CD8-positive, alpha-beta memory T cell (primary cell): Measurements from ENCODE around the gene TMEM158. TPM values are rescaled to one million over a fixed set of nuclear protein-coding genes. Genes with fewer than 3 reads are reported as not detected.

Experiments
- CTCF ChIA-PET: fragments of 350-600 bp; sonication (Branson Sonifier 250); formaldehyde crosslinking; loops from one replicate; lab custom pipeline; 2021; ENCODE audit warnings: antibody characterized with exemption; lab: Charles Lee
- POLR2A ChIA-PET: fragments of 350-600 bp; sonication (Branson Sonifier 250); formaldehyde crosslinking; loops from one replicate; lab custom pipeline; 2021; ENCODE audit warnings: antibody characterized with exemption; lab: Charles Lee
- DNase-seq, 5 donors: peaks; one replicate each; pipeline versions ENCODE4 v3.0.0 to v3.0.0-alpha.2; 2020 to 2022; ENCODE audit warnings: mixed read lengths in 1 of 5
- H3K27ac ChIP-seq: one replicate; pipeline ENCODE4 v1.7.0; 2013; ENCODE audit warnings: low read depth, mild to moderate bottlenecking, low read length, moderate library complexity
- H3K27me3 ChIP-seq: 2 replicates; pipeline ENCODE4 v1.7.0; 2013; ENCODE audit warnings: low read length, mild to moderate bottlenecking; ENCODE audit not compliant: insufficient read depth, poor library complexity, severe bottlenecking
- H3K36me3 ChIP-seq: 2 replicates; pipeline ENCODE4 v1.7.0; 2013; ENCODE audit warnings: mild to moderate bottlenecking, low read length, moderate library complexity; ENCODE audit not compliant: insufficient read depth
- H3K4me1 ChIP-seq: 2 replicates; pipeline ENCODE4 v1.7.0; 2013; ENCODE audit warnings: mild to moderate bottlenecking, low read length, moderate library complexity; ENCODE audit not compliant: insufficient read depth
- H3K4me3 ChIP-seq: 2 replicates; pipeline ENCODE4 v1.7.0; 2013; ENCODE audit warnings: mild to moderate bottlenecking, low read length
- H3K9me3 ChIP-seq: 2 replicates; pipeline ENCODE4 v1.7.0; 2013; ENCODE audit warnings: mild to moderate bottlenecking, low read length
- H3K27ac Mint-ChIP-seq, 8 donors: one replicate each; pipeline ENCODE4 v1.8.0; 2020 to 2021; ENCODE audit warnings: mixed read lengths in 8 of 8, mild to moderate bottlenecking in 6 of 8, inconsistent platforms in 3 of 8, moderate library complexity in 3 of 8
- H3K27me3 Mint-ChIP-seq, 2 donors: one replicate each; pipeline ENCODE4 v1.8.0; 2020 to 2021; ENCODE audit warnings: mixed read lengths in 2 of 2, mild to moderate bottlenecking in 1 of 2, moderate library complexity in 1 of 2
- H3K36me3 Mint-ChIP-seq, 3 donors: one replicate each; pipeline ENCODE4 v1.8.0; 2020 to 2021; ENCODE audit warnings: mixed read lengths in 3 of 3, inconsistent platforms in 1 of 3, mild to moderate bottlenecking in 1 of 3
- H3K4me1 Mint-ChIP-seq, 3 donors: one replicate each; pipeline ENCODE4 v1.8.0; 2020 to 2021; ENCODE audit warnings: mixed read lengths in 3 of 3, inconsistent platforms in 1 of 3, mild to moderate bottlenecking in 1 of 3
- H3K4me3 Mint-ChIP-seq, 7 donors: one replicate each; pipeline ENCODE4 v1.8.0; 2020 to 2021; ENCODE audit warnings: mixed read lengths in 7 of 7, mild to moderate bottlenecking in 6 of 7, moderate library complexity in 4 of 7, inconsistent platforms in 2 of 7
- H3K9me3 Mint-ChIP-seq, 5 donors: one replicate each; pipeline ENCODE4 v1.8.0; 2020 to 2022; ENCODE audit warnings: mixed read lengths in 5 of 5, mild to moderate bottlenecking in 3 of 5, moderate library complexity in 2 of 5, inconsistent platforms in 1 of 5
- polyA plus RNA-seq: library from polyadenylated mRNA; unstranded; fragments of 300-500 nt; fragmentation: Illumina TruSeq; gene quantifications from one replicate; pipeline ENCODE4 v1.2.3, GENCODE V29; 2021
- total RNA-seq, 2 experiments: library from RNA; stranded (reverse); gene quantifications; one replicate each; pipeline ENCODE4 v1.2.3, GENCODE V29; 2021

TMEM158 gene
- total and polyA plus RNA-seq, 3 experiments from 2014 or later, result 0.11 to 0.13 TPM; not detected in 1

DNA sequence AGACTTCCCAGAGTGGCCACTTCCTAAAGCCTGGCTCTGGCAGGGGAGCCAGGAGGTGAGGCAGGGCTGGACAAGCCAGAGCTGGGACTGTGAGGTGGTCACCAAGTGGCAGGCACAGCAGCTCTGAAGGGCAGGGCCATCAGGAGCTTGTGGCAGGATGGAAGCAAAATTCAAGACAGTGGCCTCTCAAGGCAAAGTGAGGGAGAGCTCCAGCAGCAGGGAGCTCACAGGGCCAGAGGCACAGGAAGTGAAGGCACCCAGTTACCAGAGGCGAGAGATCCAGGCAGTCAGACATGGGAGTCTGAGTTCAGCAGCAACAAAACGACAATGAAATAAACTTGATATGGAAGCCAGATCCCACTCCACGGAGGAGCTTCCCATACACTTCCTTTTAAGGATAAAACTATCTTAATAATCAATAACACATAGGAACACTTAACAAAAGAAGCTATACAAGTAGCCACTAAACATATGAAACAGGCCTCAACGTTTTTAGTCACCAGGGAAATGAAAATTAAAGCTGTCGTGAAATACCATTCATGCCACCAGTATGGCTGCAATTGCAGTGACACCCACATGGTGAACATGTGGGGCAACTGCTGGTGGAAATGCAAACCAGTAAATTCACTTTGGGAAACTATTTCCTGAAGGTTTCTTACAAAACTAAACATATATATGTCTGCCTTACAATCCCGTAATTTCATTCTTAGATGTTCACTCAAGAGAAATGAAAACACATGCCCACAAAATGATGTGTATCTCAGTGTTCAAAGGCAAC lies 35.4 kb upstream of the TMEM158 start:
- no peaks in the 10 kb centered on the region for H3K4me1 Mint-ChIP-seq

DNA sequence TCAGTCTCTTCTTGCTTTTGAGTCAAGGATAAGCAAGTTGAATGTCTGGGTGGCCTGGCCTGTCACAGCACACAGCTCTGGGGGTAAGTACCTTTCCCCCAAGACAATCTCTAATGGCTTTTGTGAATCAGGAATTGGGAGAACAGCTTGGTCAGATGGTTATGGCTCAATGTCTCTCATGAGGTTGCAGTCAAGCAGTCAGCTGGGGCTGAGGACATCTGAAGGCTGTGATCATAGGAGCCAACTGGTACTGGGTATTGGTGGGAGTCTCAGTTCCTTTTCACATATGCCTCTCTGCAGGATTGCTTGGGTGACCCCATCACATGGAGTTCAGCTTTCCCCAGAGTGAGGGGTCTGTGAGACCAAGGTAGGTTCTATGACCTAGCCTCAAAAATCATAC lies 33.0 kb upstream of the TMEM158 start:
- Histone ChIP-seq H3K9me3 (no peaks in the 10 kb centered on the region), H3K36me3 (no peaks in the 10 kb centered on the region), H3K27me3 (peaks cover 7% of the 10 kb centered on the region), H3K4me1 (no peaks in the 10 kb centered on the region), H3K4me3 (no peak overlapping the region), H3K27ac (no peak overlapping the region)
- no peaks in the 10 kb centered on the region for H3K36me3 Mint-ChIP-seq
- no peak overlapping the region for H3K27ac Mint-ChIP-seq
- POLR2A ChIA-PET, result no interaction called here
- H3K4me1 Mint-ChIP-seq, result no peaks in the 10 kb centered on the region
- peaks cover 0 to 1% (median 0%) of the 10 kb centered on the region in 5 donors for H3K9me3 Mint-ChIP-seq
- no peak overlapping the region for H3K4me3 Mint-ChIP-seq
- H3K27me3 Mint-ChIP-seq, result peaks cover 15 to 36% of the 10 kb centered on the region in 2 donors
- DNase-seq, result no peak
- CTCF ChIA-PET, result no interaction called here

More for the DNA sequence above, 35.4 kb upstream of the TMEM158 start:
- H3K27ac Mint-ChIP-seq, result no peak overlapping the region
- H3K36me3 Mint-ChIP-seq, result peaks cover 0 to 2% (median 0%) of the 10 kb centered on the region in 3 donors
- H3K4me3 Mint-ChIP-seq, result no peak overlapping the region
- Histone ChIP-seq H3K36me3 (no peaks in the 10 kb centered on the region), H3K27ac (no peak overlapping the region), H3K27me3 (peaks cover 7% of the 10 kb centered on the region), H3K4me1 (no peaks in the 10 kb centered on the region), H3K4me3 (no peak overlapping the region), H3K9me3 (no peaks in the 10 kb centered on the region)
- DNase-seq, result no peak
- H3K9me3 Mint-ChIP-seq, result peaks cover 0 to 1% (median 0%) of the 10 kb centered on the region in 5 donors
- ChIA-PET CTCF (no interaction called here), POLR2A (no interaction called here)
- peaks cover 11 to 25% of the 10 kb centered on the region in 2 donors for H3K27me3 Mint-ChIP-seq

DNA sequence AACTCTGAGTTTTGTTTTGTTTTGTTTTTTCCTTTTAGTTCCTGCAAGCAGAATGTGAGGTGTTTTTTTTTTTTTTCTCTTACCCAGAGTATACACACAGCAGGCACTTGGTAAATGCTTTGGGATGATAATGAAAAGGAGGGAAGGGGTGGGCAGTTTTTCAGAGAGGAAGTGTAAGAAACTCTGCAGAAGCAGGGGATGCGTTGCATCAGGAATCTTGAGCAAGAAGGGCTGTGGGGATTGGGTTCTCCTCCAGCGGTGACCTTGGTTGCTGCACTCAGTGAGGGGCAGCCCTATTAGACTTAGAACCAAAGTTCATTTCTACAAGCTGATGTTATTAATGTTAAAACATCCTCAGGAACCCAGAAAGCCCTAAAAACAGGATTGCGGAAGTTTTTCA lies 32.2 kb upstream of the TMEM158 start:
- H3K36me3 Mint-ChIP-seq, result no peaks in the 10 kb centered on the region
- CTCF ChIA-PET, result no interaction called here
- DNase-seq, result no peak

DNA sequence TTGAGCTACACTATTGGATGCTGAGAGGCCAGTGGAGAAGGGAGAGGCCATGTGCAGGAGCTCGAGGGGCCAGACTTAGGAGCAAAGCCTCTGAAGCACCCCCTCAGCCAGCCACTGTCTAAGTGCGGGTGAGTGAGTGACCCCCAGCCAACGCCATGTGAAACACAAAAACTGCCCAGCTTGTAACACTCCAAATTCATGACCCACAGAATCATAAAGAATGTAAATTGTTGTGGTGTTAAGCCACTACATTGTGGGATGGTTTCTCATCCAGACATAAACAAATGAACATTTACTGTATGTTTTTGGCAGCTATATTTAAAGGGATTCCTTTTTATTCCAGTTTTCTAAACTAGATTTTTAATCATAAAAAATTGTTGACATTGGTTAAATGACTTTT lies 27.2 kb upstream of the TMEM158 start:
- DNase-seq, result no peak
- no peaks in the 10 kb centered on the region for H3K36me3 Mint-ChIP-seq
- ChIA-PET POLR2A (no interaction called here), CTCF (interaction anchor here (0.9 kb wide), 1 partner anchor 10 kb away, joined by 3 read pairs; no protein-coding TSS in a partner anchor)
- no peak overlapping the region for H3K27ac Mint-ChIP-seq
- no peaks in the 10 kb centered on the region for H3K9me3 Mint-ChIP-seq
- H3K4me3 ChIP-seq, result no peak overlapping the region
- no peaks in the 10 kb centered on the region for H3K4me1 Mint-ChIP-seq
- H3K9me3 ChIP-seq, result no peaks in the 10 kb centered on the region
- H3K27me3 ChIP-seq, result no peaks in the 10 kb centered on the region
- no peaks in the 10 kb centered on the region for H3K4me1 ChIP-seq
- H3K27ac ChIP-seq, result no peak overlapping the region
- H3K36me3 ChIP-seq, result no peaks in the 10 kb centered on the region
- H3K27me3 Mint-ChIP-seq, result peaks cover 15 to 24% of the 10 kb centered on the region in 2 donors
- no peak overlapping the region for H3K4me3 Mint-ChIP-seq

More for the DNA sequence above, 32.2 kb upstream of the TMEM158 start:
- Mint-ChIP-seq H3K9me3 (peaks cover 0 to 1% (median 0%) of the 10 kb centered on the region in 5 donors), H3K4me1 (no peaks in the 10 kb centered on the region), H3K27ac (no peak overlapping the region), H3K27me3 (peaks cover 14 to 36% of the 10 kb centered on the region in 2 donors), H3K4me3 (no peak overlapping the region)
- no peak overlapping the region for H3K4me3 ChIP-seq
- peaks cover 7% of the 10 kb centered on the region for H3K27me3 ChIP-seq
- no peaks in the 10 kb centered on the region for H3K36me3 ChIP-seq
- H3K27ac ChIP-seq, result no peak overlapping the region
- H3K4me1 ChIP-seq, result no peaks in the 10 kb centered on the region
- no peaks in the 10 kb centered on the region for H3K9me3 ChIP-seq
- POLR2A ChIA-PET, result no interaction called here

DNA sequence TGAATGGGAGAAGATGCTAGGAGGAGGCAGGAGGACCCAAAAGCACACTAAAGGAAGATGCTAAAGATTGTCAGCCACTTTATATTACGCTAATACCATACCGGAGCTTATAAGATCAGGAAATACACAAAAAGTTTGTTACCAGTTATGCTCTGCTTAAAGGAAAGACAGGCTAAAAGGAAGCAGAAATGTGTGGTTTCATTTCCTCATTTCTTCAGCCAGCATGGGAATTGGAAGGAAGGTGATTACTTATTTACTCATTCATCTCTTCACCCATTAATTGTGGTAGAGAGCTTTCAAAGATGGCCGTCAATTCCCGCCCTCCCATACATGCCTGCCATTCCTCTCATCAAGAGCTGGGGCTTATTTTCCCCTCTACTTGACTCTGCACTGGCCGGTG lies 26.7 kb upstream of the TMEM158 start:
- no peak overlapping the region for H3K27ac Mint-ChIP-seq
- H3K9me3 Mint-ChIP-seq, result no peaks in the 10 kb centered on the region
- Histone ChIP-seq H3K4me3 (no peak overlapping the region), H3K27ac (no peak overlapping the region), H3K36me3 (no peaks in the 10 kb centered on the region), H3K4me1 (no peaks in the 10 kb centered on the region), H3K9me3 (no peaks in the 10 kb centered on the region), H3K27me3 (no peaks in the 10 kb centered on the region)
- H3K27me3 Mint-ChIP-seq, result peaks cover 12 to 24% of the 10 kb centered on the region in 2 donors
- ChIA-PET CTCF (interaction anchor here (0.9 kb wide), 1 partner anchor 11 kb away, joined by 3 read pairs; no protein-coding TSS in a partner anchor), POLR2A (no interaction called here)
- H3K36me3 Mint-ChIP-seq, result no peaks in the 10 kb centered on the region
- H3K4me1 Mint-ChIP-seq, result no peaks in the 10 kb centered on the region
- DNase-seq, result no peak
- no peak overlapping the region for H3K4me3 Mint-ChIP-seq

DNA sequence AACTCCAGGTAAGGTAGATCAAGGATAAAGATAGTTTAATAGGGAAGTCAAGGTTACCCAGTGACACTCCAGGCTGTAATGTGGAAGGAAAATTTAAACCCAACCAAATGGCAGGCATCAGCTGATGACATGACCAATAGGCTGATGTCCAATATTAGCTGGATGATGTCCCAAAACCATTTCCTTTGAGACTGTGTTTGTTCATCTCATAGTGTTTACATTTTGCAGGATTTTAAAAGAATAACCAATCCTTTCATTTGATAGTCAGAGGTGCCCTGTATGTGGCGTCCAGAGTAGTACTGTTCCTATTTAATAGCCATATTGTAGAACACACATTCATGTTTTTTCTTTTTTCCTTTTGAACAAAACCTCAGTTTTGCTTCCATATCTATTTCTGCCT lies 23.3 kb upstream of the TMEM158 start:
- Mint-ChIP-seq H3K36me3 (no peaks in the 10 kb centered on the region), H3K4me3 (no peak overlapping the region)
- CTCF ChIA-PET, result no interaction called here

DNA sequence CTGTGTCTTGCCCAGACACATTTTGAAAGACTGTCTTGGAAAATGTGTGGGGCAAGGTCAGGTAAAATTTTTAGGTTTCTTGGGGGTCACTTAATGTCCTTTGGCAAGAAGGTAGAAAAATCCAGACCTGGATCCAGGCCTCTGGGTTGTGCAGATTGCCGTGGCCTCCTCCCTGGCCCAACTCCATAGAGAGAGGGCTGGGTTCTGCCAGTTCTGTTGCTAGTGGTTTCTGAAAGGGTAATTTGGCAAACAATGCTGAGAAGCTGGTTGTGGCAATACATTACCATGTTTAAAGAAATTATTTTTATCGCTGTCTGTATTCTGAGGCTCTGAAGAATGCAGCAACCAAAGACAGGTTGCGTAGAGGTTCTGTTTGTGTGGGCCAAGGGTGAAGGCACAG lies 20.2 kb upstream of the TMEM158 start:
- Mint-ChIP-seq H3K36me3 (no peaks in the 10 kb centered on the region), H3K4me3 (no peak overlapping the region), H3K9me3 (no peaks in the 10 kb centered on the region), H3K4me1 (no peaks in the 10 kb centered on the region), H3K27me3 (peaks cover 9 to 22% of the 10 kb centered on the region in 2 donors), H3K27ac (no peak overlapping the region)
- no peaks in the 10 kb centered on the region for H3K36me3 ChIP-seq
- H3K4me1 ChIP-seq, result no peaks in the 10 kb centered on the region
- no peak overlapping the region for H3K27ac ChIP-seq
- ChIA-PET POLR2A (no interaction called here), CTCF (no interaction called here)
- DNase-seq, result no peak
- H3K9me3 ChIP-seq, result no peaks in the 10 kb centered on the region
- no peaks in the 10 kb centered on the region for H3K27me3 ChIP-seq
- H3K4me3 ChIP-seq, result no peak overlapping the region

More for the DNA sequence above, 23.3 kb upstream of the TMEM158 start:
- H3K27me3 Mint-ChIP-seq, result peaks cover 7 to 11% of the 10 kb centered on the region in 2 donors
- no peak overlapping the region for H3K27ac Mint-ChIP-seq
- H3K27ac ChIP-seq, result no peak overlapping the region
- POLR2A ChIA-PET, result no interaction called here
- H3K9me3 Mint-ChIP-seq, result no peaks in the 10 kb centered on the region
- no peaks in the 10 kb centered on the region for H3K27me3 ChIP-seq
- no peaks in the 10 kb centered on the region for H3K36me3 ChIP-seq
- no peaks in the 10 kb centered on the region for H3K9me3 ChIP-seq
- no peaks in the 10 kb centered on the region for H3K4me1 Mint-ChIP-seq
- no peaks in the 10 kb centered on the region for H3K4me1 ChIP-seq
- DNase-seq, result no peak
- no peak overlapping the region for H3K4me3 ChIP-seq

DNA sequence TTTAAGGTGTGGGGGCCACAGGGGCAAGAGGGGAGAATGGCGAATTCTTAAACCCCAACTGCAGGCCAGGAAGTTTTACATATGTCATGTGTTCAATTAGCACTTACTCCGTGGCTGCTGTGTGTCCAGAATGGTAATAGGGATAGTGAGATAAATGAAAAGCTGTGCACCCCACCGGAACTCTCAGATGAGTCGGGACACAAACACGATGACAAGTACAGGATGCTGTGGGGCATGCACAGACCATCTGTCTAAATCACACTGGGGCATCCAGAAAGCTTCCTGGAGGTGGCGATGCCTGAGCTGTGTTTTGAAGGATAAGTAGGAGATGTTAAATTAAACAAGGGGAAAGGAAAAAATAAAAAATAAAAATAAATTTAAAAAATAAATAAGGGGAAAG lies 18.3 kb upstream of the TMEM158 start:
- H3K27ac Mint-ChIP-seq, result no peak overlapping the region
- no peak for DNase-seq
- H3K4me3 ChIP-seq, result no peak overlapping the region
- no peaks in the 10 kb centered on the region for H3K4me1 ChIP-seq
- ChIA-PET POLR2A (no interaction called here), CTCF (no interaction called here)
- H3K9me3 Mint-ChIP-seq, result no peaks in the 10 kb centered on the region
- no peak overlapping the region for H3K4me3 Mint-ChIP-seq
- H3K36me3 Mint-ChIP-seq, result no peaks in the 10 kb centered on the region
- no peak overlapping the region for H3K27ac ChIP-seq
- H3K9me3 ChIP-seq, result no peaks in the 10 kb centered on the region
- H3K4me1 Mint-ChIP-seq, result no peaks in the 10 kb centered on the region
- H3K27me3 Mint-ChIP-seq, result peaks cover 15 to 32% of the 10 kb centered on the region in 2 donors
- H3K36me3 ChIP-seq, result no peaks in the 10 kb centered on the region
- no peaks in the 10 kb centered on the region for H3K27me3 ChIP-seq
